22Rv1 (cell line): ENCODE results near the gene SREBF1.

Source experiments
- CTCF ChIP-seq: fragments of 450-650 bp; IDR thresholded peaks from 2 replicates; pipeline ENCODE4 v1.5.1; 2017; ENCODE audit warnings: mild to moderate bottlenecking
- ZFX ChIP-seq: fragments of 450-650 bp; IDR thresholded peaks from 2 replicates; pipeline ENCODE4 v1.6.1; 2017; ENCODE audit warnings: antibody characterized with exemption, borderline replicate concordance

- TF ChIP-seq CTCF = no peak
- no peak for TF ChIP-seq ZFX
Measured at GRCh38 chr17:17824783-17825614, 11.8 kb downstream of the SREBF1 start.
